ENCODE measurements around the gene GULP1.
A peak's percentile ranks its signal among the peaks of the same experiment; 100 is the strongest.
"Not testable (repeated sequence)": the region's sequence is repeated elsewhere in the genome, so short reads cannot be mapped to it uniquely, and the experiment has no call there.

GULP1 gene

DNA sequence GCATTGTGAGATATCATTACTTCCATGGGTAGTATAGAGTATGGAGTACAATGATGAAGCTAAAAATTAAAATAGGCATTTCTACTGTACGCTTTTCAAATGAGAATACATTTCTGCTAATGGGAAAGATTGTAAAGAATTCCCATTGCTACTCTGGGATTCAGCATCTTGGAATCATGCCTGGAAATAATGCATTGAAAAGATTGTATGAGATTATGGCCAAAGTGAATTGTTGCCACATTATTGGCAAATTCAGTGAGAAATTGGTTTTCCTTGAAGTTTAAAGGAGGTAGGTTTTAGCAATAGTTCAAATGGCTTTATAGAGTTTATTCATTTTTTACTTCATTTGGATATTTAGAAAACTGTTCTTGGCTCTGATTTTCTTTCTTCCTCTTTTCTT, 157.9 kb downstream of the GULP1 start:
- no peak overlapping the region for H3K4me3 ChIP-seq (ENCODE audit: low read depth, low read length)
- no peak for DNase-seq (ENCODE audit: low read depth)

DNA sequence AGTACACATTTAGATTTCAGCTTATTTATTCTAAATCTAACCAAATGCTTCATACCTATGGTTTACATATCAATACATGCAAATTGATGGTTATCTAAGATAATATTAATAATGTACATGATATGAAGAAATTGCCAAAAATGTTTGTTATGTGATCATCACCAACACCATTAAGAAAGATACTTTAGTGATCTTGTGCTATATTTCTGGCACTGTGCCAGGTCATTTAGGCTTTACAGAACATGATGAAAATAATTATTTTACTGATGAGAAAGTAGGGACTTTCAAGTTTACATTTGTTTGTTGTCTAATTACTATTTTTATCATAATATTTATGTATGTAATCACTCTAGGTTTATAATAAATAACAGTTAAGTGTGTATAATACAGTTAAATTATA, 158.3 kb downstream of the GULP1 start:
- DNase-seq (ENCODE audit: low read depth) = no peak
- H3K4me3 ChIP-seq (ENCODE audit: low read depth, low read length) = no peak overlapping the region

DNA sequence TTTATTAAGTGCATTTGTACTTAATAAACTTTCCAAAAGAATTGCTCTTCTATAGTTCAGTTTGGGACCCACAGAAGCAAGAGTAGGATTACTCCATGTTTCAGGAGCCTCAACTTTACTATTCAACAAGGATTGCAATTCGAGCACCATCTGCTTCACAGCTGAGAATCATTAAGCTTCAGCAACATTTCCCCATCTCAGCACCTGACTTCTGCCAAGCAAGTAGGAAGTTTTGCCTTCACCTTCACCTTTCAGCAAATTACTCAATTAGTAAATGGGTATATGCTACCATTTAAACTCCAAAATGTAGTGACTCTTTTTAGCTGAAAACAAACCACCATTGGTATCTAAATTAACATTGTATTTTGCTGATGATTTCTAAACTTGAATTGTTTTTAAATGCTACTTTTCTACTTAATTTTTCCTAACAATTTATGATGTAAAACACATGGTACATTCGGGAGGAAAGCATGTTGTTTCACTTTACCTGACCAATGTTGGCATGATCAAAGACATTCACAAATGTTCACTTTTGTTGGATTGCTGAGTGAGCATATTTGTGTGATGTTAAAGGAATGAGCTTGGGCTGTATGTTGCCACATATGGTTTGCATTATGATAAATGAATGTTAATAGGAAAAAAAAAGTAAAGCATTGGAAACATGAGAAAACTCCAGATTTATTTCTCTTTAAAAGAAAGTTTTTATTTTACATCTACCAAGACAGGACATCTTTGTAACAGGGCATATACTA, 159.2 kb downstream of the GULP1 start:
- no peak overlapping the region for H3K4me3 ChIP-seq (ENCODE audit: low read depth, low read length)
- DNase-seq (ENCODE audit: low read depth) = peak; percentile 7

DNA sequence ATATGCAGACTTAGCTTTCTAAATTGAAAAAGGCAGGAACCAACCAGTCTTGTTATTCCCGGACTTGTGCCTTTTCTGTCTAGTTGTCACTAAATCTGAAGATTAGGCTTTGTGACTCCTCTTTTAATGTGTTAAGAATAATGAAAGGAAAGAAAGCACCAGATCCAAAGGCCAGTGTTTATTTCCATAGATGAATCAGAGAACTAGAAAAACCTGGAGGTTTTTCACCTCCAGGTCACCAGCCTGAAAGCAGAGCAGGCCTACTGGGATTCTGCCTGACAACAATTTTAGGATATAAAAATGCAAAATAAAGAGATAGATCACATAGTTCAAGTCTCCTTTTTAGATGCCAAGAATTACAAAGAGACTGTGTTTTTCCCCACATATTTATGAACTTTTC, 160.4 kb downstream of the GULP1 start:
- H3K4me3 ChIP-seq (ENCODE audit: low read depth, low read length) = no peak overlapping the region
- no peak for DNase-seq (ENCODE audit: low read depth)

DNA sequence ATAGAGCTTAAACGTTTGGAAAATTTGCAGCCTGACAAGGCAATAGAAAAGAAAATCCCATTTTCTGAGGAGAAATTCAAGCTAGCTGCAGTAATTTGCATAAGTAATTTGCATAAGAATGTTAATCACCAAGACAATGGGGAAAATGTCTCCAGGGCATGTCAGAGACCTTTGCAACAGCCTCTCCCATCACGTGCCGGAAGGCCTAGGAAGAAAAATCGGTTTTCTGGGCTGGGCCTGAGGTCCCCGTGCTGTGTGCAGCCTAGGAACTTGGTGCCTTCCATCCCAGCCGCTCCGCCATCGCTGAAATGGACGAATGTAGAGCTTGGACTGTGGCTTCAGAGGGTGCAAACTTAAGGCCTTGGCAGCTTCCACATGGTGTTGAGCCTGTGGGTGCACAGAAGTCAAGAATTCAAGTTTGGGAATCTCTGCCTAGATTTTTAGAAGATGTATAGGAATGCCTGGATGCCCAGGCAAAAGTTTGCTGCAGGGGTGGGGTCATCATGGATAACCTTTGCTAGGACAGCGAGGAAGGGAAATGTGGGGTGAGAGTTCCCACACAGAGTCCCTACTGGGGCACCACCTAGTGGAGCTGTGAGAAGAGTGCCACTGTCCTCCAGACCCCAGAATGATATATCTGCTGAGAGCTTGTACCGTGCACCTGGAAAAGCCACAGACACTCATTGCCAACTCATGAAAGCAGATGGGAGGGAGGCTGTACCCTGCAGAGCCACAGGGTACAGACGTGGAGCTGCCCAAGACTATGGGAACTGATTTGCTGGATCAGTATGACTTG, 164.6 kb downstream of the GULP1 start:
- no peak overlapping the region for H3K4me3 ChIP-seq (ENCODE audit: low read depth, low read length)
- no peak for DNase-seq (ENCODE audit: low read depth)

DNA sequence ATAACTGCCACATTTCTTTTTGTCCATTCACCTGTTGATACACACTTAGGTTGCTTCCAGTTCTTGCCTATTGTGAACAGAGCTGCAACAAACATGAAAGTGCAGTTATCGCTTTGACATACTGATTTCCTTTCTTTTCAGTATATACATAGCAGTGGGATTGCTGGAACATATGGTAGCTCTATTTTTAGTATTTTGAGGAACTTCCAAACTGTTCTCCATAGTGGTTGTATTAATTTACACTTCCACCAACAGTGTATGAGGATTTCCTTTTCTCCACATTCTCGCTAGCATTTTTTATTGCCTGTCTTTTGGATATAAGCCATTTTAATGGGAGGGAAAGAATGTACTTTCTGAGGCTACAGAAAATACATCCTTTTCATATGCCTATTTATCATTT, 167.4 kb downstream of the GULP1 start:
- no peak for DNase-seq (ENCODE audit: low read depth)
- H3K4me3 ChIP-seq (ENCODE audit: low read depth, low read length) = no peak overlapping the region

DNA sequence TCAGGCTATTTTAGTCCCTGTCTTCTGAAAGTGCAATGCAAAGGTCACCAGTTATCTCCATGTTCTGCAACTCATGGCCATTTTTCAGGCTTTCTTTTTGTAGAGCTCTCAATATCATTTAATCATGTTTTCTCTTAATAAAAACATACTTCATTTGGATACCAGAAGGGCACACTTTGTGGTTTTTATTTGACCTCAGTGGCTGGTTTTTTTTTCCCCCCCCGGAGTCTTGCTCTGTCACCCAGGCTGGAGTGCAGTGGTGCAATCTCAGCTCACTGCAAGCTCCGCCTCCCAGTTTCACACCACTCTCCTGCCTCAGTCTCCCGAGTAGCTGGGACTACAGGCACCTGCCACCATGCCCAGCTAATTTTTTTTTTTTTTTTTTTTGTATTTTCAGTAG, 174.4 kb downstream of the GULP1 start:
- H3K4me3 ChIP-seq (ENCODE audit: low read depth, low read length); DNase-seq (ENCODE audit: low read depth): not testable (repeated sequence)

DNA sequence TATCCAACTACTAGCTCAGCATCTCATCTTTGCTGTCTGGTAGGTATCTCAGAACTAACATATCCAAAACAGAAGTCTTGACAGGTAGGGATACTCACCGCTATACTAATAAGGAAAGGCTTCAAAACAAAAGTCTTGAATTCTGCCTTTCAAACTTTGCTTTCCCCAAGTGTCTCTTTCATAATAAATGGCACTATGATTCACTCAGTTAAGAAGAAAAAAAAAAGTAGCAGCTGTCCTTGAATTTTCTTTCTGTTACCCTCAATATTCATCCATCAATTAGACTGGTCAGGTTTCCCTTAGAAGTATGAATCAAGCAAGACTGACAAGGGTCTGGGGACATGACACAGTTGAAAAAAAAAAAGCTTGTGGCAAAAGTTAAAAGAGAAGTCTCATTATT, 175.1 kb downstream of the GULP1 start:
- DNase-seq (ENCODE audit: low read depth) = no peak
- H3K4me3 ChIP-seq (ENCODE audit: low read depth, low read length) = no peak overlapping the region

DNA sequence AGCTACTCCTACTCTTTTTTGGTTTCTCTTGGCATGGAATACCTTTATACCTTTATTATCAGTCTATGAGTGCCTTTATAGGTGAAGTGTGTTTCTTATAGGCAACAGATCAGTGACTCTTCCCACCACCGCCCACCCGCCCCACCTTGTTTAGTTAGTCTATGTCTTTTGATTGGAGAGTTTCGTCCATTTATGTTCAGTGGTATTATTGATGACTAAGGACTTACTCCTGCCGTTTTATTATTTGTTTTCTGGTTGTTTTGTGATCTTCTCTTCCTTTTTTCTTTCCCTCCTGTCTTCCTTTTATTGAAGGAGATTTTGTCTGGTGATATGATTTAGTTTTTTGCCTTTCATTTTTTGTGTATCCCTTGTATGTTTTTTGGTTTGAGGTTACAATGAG, 179.5 kb downstream of the GULP1 start:
- DNase-seq (ENCODE audit: low read depth) = no peak
- no peak overlapping the region for H3K4me3 ChIP-seq (ENCODE audit: low read depth, low read length)

DNA sequence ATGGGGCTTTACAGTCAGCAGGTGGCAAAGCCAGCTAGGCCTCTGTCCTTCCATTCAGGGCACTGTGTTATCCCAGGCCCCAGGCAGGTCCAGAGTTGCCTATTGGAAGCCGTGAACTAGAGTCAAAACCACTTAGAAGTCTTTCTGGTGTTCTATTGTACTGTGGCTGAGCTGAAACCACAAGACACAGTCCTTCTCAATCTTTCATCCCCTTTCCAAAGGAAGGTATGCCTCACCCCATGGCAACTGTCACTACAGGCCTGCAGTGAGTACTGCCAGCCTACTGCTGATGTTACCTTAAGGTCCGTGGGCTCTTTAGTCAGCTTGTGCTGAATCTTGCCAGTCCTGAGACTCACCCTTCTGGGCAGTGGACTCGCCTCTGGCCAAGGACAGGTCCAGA, 181.6 kb downstream of the GULP1 start:
- no peak for DNase-seq (ENCODE audit: low read depth)
- no peak overlapping the region for H3K4me3 ChIP-seq (ENCODE audit: low read depth, low read length)

DNA sequence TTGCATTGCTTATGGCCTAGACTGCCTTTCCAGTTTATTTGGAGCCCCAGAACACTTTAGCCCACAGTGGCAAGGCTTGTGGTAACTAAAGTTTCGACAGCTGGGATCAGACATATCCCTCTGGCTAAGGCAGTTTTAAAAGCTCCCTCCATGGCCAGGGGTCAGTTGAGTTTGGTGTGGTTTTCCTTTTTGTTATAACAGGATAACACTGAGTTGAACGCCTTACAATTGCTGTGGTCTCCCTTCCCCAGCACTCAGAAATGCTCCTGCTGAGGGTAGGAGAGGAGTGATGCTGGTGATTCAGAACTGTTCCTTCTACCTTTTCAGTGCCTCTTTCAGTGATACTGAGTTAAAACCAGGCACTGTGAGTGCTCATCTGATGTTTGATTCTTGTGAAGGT, 182.6 kb downstream of the GULP1 start:
- no peak for DNase-seq (ENCODE audit: low read depth)
- no peak overlapping the region for H3K4me3 ChIP-seq (ENCODE audit: low read depth, low read length)

DNA sequence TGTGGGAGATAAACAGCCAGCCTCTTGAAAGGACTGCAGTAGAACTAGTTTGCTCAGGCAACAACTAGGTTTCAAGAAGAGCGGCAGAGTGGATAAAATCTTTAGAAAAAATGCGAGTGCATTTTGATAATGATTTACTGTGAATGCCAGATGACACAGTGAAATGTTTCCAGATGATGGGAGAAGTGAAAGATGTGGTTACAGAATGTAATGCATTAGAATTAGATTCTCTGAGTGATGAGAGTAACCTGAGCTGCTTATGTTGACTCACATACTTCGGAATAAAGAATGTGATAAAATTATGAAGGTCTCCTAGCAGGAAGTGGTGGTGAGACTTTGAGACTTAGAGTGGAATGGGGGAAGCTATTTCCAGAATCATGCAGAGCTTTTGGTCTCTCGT, 184.3 kb downstream of the GULP1 start:
- H3K4me3 ChIP-seq (ENCODE audit: low read depth, low read length) = no peak overlapping the region
- DNase-seq (ENCODE audit: low read depth) = peak; percentile 32

DNA sequence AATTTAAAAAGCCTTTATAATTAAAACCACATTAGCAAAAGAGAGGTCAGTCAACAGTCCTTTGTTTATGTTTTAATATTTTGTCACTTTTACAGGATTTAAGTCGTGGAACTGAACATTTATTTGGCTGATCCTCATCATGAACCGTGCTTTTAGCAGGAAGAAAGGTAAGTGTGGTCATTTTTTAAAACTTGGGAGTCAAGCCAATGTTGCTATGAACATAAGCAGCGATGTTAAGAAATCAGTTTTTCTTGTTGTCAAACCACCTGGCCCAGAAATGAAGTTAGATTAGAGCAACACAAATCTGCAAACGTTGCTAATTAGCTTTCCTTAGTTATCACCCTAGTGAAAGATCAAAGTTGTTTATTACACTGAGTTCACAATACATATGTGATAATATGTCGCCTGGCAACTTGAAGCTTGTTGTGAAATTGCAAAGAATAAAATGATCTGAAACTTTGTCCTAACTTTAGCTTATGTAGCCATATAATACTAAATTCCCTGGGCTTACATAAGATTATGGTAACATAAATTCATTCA, 186.0 kb downstream of the GULP1 start:
- DNase-seq (ENCODE audit: low read depth) = no peak
- no peak overlapping the region for H3K4me3 ChIP-seq (ENCODE audit: low read depth, low read length)

DNA sequence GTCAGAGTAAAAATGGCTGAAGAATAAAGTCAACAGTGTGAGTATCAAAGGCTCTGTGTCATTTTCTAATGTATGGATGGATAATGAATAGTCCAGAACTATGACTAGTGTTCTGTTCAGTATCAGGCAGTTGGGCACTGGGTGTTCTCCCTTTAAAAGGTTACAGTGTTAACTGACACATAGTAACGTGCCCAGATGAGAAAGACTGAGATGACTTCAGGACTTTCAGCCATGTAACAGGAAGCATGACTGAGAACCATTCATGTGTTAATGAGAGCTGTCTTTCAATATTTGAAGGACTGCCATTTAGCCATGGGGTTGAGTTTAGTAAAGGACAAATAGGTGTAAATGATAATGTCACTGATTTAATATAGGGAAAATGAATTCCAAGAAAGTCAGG, 187.1 kb downstream of the GULP1 start:
- DNase-seq (ENCODE audit: low read depth) = no peak
- no peak overlapping the region for H3K4me3 ChIP-seq (ENCODE audit: low read depth, low read length)

DNA sequence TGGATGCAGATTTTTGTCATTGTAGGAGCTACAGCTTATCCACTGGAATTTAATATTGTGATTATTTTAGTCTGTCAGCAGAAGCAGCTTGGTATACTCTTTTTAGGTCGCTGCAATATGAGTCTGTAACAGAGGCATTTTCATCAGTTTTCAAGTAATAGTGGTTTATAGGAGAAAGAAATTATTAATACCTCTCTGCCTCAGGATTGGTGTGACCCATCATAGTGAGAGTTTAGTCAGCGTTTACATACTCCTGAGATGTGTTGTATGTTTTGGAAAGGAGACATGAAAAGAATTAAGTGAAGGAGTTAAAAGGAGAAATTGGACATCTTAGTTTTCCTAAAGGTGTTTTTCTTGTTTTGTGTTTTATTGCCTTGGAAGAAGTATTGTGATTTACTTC, 189.8 kb downstream of the GULP1 start:
- no peak overlapping the region for H3K4me3 ChIP-seq (ENCODE audit: low read depth, low read length)
- DNase-seq (ENCODE audit: low read depth) = no peak

DNA sequence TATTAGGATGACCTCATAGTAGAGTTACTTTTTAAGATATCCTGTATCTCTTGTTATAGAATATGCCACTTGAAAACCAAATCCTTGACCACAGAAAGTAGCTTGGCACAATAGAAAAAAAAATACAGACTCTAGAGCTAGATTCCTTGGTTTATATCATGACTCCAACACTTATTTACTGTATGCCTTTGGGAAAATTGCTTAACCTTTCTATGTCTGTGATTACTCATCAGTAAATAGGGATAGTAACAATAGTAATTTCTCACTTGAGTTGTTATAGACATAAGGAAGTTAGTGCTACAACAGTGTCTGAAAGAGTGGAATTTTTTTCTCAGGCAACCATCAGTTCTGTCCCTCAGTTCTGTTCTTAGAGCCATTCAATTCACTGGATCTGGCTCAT, 193.8 kb downstream of the GULP1 start:
- H3K4me3 ChIP-seq (ENCODE audit: low read depth, low read length) = no peak overlapping the region
- DNase-seq (ENCODE audit: low read depth) = no peak

DNA sequence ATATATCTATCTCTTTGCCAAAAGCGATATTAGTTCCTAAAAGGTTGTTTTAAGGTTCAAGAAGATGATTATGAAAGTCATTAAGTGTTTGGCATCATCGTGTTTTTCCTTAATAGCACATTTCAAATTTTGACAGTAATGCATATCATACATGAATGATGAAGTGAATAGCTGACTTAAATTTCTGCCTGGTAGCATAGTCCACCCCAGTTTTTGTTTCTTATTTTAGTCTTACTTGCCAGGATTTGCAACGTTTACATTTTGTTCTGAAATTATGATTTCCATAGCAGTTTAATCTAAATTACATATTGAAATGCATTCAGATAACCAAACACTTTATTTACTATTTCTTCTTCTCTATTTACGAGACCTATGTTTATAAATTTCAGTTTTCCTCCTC, 201.1 kb downstream of the GULP1 start:
- no peak overlapping the region for H3K4me3 ChIP-seq (ENCODE audit: low read depth, low read length)
- no peak for DNase-seq (ENCODE audit: low read depth)

DNA sequence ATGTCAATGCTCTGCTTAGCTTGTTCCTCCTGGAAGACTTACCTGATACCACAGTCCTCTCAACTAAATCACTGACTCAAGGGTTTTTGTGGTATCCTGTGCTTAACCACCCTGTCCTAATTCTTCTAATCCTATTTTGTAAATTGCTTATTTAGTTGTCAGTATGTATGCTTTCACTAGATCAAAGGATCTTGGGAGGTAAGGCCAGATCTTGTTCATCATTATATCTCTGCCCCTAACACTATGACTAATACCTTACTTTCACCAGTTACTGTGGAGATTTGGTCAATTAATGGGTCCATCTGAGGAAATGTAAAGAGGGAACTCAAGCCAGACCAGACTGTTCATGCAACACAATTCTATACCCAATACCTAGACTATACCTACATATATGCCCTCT, 203.2 kb downstream of the GULP1 start:
- no peak for DNase-seq (ENCODE audit: low read depth)
- no peak overlapping the region for H3K4me3 ChIP-seq (ENCODE audit: low read depth, low read length)

DNA sequence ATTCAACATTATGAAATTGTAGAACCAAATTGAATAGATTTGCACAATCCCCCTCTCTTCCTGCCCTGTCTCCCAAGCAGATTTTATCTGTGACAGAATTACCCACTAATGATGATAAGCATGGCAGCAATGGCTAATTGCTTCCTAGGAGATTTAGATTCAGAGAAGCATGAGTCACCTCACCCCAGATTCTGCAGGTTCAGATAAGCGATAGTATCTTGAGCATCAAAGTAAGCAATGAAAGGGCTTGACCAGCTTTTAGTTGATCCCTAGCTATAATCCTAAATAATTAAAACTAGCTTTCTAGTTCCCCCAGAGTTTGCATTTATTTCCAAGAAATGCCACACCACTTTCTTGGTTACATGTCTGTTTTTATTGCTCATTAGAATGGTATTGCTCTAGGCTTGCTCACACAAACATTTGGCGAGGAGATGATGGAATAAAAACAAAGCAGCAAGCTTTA, 204.3 kb downstream of the GULP1 start:
- DNase-seq (ENCODE audit: low read depth) = no peak
- no peak overlapping the region for H3K4me3 ChIP-seq (ENCODE audit: low read depth, low read length)

DNA sequence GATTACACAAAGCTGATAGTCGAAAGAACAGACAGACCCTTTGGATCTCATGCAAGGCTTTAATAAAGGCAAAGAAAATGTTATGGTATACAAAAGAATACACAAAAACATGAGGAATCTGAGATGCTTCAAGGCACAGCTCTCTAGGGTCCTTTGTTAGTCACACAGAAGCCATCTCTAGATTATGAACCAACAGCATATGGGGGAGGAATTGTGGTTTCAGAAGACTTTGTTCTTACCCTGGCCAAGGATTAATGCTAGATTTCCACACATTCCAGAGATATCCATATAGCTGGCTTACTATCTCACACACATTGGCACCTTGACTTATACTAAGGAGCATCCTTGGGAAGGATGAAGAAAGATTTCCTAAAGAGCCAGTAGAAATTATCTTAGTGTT, 206.1 kb downstream of the GULP1 start:
- DNase-seq (ENCODE audit: low read depth) = no peak

DNA sequence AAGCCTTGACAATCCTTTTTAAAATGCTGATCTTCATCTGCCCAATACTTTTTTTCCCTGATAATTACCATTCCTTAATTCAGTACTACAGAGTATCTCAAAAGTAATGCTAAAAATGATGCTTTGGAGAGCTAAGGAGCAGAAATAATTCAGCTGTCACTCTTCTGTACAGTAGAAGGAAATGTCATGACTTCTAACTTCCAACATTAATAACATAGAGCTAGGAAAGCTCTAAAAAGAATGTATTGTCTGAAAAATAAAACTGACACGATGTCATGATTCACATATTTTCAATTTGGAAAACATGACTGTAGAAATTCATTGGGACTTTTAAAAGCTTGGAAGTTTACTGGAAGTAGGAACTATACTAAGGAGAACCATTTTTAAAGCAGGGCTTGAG, 212.3 kb downstream of the GULP1 start:
- H3K4me3 ChIP-seq (ENCODE audit: low read depth, low read length) = no peak overlapping the region
- DNase-seq (ENCODE audit: low read depth) = no peak

More for the DNA sequence above, 206.1 kb downstream of the GULP1 start:
- H3K4me3 ChIP-seq (ENCODE audit: low read depth, low read length) = no peak overlapping the region
